HG02678 (cell line): ENCODE data around the gene FBXW10B.
"Not testable (repeated sequence)": the region's sequence is repeated elsewhere in the genome, so short reads cannot be mapped to it uniquely, and the experiment has no call there.

Source experiments
- ATAC-seq: cut with Tn5 transposase; IDR thresholded peaks from one replicate; pipeline ENCODE4 v1.9.1; 2021; ENCODE audit warnings: mild to moderate bottlenecking, moderate library complexity; ENCODE audit not compliant: unreplicated experiment

The FBXW10B gene

GRCh38 chr17:15642505-15643251 lies 23.2 kb upstream of the FBXW10B start:
- not testable (repeated sequence) for ATAC-seq

DNA sequence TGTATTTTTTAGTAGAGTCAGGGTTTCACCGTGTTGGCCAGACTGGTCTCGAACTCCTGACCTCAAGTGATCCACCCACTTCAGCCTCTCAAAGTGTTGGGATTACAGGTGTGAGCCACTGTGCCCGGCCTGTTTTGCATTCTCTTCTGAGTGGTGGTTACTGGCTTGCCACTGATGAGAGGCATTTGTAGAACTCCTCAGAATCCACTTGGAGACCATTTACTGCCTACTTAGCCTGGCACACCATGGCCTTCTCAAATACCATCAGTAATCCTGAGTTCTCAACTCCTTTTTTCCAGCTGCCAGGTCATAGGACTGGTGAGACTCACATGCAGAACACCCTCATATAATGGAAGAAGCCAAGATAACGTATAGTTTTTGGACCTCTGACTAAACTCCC lies 22.5 kb upstream of the FBXW10B start:
- ATAC-seq, result not testable (repeated sequence)

DNA sequence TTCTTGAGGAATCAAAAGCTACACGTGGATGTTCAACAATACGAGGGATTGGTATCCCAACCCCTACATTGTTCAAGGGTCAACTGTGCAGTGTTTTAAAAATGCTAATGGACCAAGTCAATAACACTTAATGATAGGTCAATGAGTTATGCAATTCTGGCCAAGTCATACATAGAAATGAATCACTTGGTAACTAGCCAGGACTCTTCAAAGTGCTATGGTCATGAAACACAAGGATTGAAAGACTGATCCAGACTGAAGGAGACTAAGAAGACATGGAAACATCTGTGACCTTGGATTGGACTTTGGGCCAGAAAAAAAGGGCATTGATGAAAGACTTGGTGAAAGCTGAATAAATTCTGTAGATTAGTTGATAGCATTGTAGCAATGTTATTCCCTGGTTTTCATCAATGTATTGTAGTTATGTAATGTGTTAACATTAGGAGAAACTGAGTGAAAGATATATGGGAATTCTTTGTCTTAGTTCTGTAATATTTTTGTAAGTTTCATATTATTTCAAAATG lies 11.5 kb upstream of the FBXW10B start:
- not testable (repeated sequence) for ATAC-seq

DNA sequence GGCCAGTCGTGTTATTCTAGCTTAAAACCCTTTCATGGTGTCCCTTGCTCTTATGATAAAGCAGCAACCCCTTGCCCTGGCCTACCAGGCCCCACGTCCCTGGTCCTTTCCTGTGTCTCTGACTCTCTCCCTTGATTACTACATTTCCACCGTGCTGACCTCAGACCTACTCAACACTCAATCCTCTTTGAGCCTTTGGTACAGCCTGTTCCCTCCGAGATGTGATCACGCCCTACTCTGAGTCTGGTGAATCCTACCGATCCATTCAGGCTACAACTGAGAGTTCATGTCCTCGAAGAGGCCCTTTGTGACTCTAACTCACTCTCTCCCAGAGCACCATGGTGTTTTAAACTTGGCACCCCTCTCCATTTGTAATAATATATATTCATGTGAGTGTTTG lies 10.5 kb upstream of the FBXW10B start:
- ATAC-seq, result not testable (repeated sequence)

DNA sequence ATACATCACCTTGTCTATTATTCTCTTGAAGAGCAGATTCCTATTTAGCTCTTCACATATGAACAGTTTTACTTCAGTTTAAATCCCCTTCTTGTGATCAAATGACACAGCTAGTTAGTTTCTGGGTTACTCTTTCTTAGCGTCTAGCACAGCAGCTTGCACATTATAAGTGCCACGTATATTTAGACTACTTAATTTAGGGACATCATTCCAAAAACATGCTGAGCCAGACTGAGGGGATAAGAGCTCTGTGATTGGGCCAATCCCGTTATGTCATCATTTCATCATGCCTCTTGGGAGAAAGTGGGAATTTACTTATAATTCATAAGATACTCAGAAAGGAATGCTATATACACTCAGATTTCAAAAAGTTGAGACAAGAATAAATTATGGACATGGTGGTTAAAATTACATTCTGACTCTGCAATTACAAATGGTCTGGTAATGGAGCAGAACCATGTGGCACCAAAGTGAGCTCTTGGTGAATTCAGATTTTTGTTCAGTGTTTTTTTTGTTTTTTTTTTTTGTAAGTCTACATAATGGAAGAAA lies 4.2 kb upstream of the FBXW10B start:
- ATAC-seq, result not testable (repeated sequence)

DNA sequence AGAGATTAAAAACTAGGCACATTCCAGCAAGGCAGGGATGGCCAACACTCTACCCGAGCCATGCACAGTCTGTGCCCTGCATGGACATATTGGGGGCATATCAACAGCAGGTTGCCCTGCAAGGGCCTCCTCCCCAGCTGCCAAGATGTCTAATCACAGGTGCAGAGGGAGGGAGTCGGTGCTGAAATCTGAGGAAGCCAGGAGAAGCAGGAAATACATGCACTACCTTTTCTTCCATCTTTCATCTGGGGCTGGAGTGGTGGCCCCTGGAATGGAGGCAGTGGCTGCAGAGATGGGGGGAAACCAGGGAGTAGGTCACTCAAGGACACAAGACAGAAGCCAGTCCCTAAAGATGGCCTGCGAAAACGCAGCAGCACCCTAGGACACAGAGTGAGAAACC lies 3.8 kb upstream of the FBXW10B start:
- ATAC-seq, result not testable (repeated sequence)

- not testable (repeated sequence) for ATAC-seq
These were observed 2.6 kb upstream of the FBXW10B start for GRCh38 chr17:15622124-15622523.

- not testable (repeated sequence) for ATAC-seq
These were observed 2.7 kb downstream of the FBXW10B start for GRCh38 chr17:15616828-15617227.

DNA sequence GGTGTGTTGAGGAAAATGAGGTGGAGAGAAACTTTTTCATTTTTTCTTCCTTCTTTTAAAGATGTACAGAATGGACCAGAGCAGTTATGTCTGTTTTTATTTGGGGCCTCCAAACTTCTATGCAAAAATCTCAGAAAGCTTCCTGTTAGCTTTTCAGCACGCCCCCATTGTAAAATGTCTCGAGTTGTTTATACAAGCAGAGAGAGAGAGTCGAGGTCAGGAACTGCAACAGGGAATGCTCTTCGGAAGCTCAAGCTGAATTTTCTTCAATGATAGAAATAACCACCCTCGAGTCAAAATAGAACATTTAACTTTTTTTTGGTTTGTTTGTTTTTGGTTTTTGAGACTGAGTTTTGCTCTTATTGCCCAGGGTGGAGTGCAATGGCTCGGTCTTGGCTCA lies 3.7 kb downstream of the FBXW10B start:
- ATAC-seq, result not testable (repeated sequence)

DNA sequence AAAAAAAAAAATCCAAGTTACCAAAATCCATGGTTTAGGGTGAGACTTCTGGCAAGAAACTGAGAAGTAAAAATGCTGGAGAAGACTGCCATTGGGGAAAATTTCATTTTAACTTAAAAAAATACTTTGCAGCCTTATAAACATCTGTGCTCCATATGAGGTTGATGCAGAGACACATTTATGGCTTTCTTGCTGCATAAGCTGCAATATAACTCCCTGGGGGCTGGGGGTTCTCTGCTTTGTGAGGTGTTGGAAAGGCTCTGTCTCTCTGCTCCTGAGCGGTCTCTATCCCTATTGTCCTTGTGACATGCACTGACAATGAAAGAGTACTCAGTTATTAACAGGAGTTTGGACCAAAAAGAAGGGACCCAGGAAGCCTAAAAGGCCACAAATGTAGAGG lies 6.4 kb downstream of the FBXW10B start:
- ATAC-seq, result not testable (repeated sequence)

DNA sequence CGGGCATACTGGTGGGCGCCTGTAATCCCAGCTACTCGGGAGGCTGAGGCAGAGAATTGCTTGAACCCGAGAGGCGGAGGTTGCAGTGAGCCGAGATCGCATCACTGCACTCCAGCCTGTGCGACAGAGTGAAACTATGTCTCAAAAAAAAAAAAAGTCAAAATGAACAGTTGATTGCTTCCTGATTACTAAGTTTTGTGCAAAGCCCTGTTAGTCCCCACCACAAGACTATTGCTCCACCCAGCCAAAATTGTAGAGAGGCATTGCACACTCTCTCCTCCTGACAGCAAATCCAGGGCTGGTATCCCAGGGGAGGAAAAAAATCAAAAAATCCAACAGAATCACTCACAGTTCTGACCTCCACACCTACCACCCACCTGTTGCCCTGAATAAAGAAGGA lies 26.5 kb downstream of the FBXW10B start:
- not testable (repeated sequence) for ATAC-seq

DNA sequence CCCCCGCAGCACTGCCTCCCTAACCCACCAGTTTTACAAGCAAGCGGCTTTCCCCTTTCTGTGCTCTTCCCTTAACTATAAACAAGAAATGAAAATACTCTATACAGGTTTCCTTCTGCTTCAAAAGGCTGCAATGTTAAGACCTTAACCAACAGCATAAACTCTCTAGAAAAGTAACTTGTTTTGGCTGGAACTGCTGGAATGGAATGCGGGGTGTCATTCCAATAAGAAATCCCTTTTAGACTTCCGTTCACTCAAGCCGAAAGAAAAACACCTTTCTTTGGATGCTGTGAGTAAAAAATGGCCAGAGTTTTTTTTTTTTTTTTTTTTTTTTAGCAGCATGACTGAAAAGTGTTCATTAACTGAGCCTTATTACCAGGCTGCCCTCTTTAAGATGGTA lies 27.5 kb downstream of the FBXW10B start:
- ATAC-seq, result not testable (repeated sequence)

GRCh38 chr17:15590844-15591243 lies 28.7 kb downstream of the FBXW10B start:
- ATAC-seq, result not testable (repeated sequence)

GRCh38 chr17:15589544-15590536 lies 29.7 kb downstream of the FBXW10B start:
- peak; percentile 69 for ATAC-seq

- ATAC-seq, result not testable (repeated sequence)
These were observed 31.5 kb downstream of the FBXW10B start for GRCh38 chr17:15588017-15588416.

- not testable (repeated sequence) for ATAC-seq
These were observed 36.2 kb downstream of the FBXW10B start for GRCh38 chr17:15583313-15583712.

DNA sequence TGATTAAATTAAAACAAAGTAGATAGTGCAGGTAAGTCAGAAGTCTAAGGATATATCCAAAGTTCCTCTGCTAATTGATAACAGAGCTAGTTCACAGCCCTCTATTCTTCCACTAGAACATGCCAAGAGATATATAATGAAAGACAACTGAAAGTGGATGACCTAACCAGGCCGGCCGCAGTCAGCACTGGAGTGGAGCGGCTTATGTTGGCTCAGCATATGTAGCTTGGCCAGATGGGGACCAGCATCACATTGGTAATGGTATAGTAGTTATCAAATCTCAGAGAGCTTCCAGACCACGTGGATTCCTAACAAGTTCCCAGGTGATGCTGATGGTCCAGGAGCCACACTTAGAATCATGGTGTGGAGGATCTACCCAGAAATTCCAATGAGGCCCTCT lies 38.0 kb downstream of the FBXW10B start:
- not testable (repeated sequence) for ATAC-seq

- ATAC-seq, result not testable (repeated sequence)
These were observed 42.7 kb downstream of the FBXW10B start for GRCh38 chr17:15576848-15577247.

DNA sequence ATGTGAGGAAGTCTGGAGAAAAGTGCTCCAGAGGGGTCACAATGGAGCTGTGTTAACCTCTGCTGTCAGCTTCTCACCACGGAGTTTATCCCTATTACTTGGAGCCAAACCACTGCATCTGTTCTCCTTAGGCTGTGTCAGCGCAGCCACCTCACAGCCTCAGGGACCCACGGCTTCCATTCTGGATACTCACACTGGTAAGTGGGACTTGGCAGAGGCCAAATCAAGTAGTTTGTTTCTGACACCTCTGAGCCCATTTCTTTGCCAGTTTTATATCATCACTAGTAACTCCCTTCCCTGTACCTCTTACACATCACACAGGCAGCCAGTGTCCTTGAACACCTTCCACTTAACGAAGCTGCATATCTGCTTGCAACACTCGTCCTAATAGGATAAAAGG lies 44.8 kb downstream of the FBXW10B start:
- ATAC-seq, result not testable (repeated sequence)

- not testable (repeated sequence) for ATAC-seq
These were observed 45.6 kb downstream of the FBXW10B start for GRCh38 chr17:15573870-15574269.
